Fibroblast of mammary gland (primary cell): ENCODE results near the gene HSD17B12.
"Not testable (repeated sequence)": the region's sequence is repeated elsewhere in the genome, so short reads cannot be mapped to it uniquely, and the experiment has no call there.

Experiments used
- DNase-seq: peaks from one replicate; pipeline ENCODE4 v3.0.0-alpha.2; 2010; ENCODE audit warnings: low read depth
- H3K4me3 ChIP-seq: 2 replicates; pipeline ENCODE4 v1.5.1; 2011; ENCODE audit warnings: low read depth, mild to moderate bottlenecking, low read length, moderate library complexity; ENCODE audit not compliant: control insufficient read depth
- TF ChIP-seq, protein P1 (sequence below): conservative IDR thresholded peaks from 2 replicates; pipeline ENCODE4 v1.5.1; 2011; ENCODE audit warnings: low read depth, low read length, inconsistent platforms; ENCODE audit not compliant: control insufficient read depth, insufficient read depth

HSD17B12 gene

DNA sequence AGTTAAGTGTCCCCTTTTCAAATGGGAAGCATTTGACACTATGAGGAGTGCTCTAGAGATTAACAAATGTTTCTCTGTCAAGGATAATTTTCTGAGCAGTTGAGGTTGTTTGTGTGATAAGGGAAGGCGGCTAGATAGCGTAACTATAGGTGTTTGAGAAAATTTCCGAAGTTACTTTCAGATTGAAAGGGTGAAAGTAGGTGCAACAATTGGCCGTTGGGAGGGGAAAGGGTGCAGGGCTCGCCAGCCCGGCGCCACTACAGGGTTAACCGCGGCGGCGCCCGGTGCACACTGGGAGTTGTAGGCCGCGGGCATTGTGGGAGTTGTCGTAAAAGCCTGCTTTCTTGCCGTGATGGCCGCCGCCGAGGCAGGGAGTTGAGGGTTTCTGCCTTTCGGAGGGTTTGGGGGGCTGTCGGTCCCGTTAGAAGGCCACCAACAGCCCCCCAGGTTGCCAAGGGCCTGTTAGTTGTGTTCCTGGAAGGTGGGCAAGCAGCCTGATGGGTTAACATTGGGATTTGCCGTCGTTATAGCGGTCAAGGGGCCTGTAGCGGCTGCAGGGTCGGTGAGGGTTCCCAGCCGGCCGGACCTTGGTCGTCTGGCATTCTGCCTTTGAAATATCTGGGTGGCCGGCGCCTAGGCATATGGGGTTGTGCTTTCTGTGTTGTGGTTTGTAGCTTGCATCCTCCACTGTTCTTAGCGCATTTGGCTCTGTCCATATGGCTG, 36.5 kb upstream of the HSD17B12 start:
- peak overlapping the region; percentile 92 for H3K4me3 ChIP-seq
- TF ChIP-seq, protein P1, sequence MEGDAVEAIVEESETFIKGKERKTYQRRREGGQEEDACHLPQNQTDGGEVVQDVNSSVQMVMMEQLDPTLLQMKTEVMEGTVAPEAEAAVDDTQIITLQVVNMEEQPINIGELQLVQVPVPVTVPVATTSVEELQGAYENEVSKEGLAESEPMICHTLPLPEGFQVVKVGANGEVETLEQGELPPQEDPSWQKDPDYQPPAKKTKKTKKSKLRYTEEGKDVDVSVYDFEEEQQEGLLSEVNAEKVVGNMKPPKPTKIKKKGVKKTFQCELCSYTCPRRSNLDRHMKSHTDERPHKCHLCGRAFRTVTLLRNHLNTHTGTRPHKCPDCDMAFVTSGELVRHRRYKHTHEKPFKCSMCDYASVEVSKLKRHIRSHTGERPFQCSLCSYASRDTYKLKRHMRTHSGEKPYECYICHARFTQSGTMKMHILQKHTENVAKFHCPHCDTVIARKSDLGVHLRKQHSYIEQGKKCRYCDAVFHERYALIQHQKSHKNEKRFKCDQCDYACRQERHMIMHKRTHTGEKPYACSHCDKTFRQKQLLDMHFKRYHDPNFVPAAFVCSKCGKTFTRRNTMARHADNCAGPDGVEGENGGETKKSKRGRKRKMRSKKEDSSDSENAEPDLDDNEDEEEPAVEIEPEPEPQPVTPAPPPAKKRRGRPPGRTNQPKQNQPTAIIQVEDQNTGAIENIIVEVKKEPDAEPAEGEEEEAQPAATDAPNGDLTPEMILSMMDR, result no peak
- peak; percentile 81 for DNase-seq

DNA sequence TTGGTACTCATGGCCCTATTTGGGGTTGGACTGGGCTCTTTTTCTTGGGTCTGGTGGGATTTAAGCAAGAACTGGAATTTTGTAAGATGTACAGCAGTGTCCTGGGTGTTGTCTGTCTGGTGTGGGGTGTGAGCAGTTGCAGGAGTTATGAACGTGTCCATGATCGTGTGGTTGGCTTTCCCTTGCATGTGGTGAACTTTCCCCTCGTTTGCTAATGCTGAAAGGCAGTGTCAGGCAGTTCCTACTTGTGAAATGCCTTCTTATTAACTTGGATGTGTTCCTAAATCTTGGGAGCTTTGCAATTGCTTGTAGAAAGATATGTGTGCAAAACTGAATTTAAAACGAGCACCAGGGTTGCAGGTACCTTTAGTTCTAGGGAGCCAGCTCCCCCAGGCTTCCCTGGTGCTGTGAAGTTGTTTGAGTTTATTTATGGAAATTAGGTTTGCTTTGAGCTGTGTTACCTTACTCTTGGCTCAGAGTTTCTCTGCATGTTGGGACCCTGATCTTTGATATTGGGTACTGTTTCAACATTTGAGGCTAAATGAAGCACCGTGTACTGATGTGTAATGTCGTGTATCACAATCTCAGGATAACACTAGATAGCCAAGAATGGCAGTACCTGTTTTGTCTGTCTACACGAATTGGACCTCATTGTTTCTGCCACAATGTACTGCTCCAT, 35.8 kb upstream of the HSD17B12 start:
- H3K4me3 ChIP-seq, result peak overlapping the region; percentile 92
- peak; percentile 52 for DNase-seq
- TF ChIP-seq, protein P1, result no peak

DNA sequence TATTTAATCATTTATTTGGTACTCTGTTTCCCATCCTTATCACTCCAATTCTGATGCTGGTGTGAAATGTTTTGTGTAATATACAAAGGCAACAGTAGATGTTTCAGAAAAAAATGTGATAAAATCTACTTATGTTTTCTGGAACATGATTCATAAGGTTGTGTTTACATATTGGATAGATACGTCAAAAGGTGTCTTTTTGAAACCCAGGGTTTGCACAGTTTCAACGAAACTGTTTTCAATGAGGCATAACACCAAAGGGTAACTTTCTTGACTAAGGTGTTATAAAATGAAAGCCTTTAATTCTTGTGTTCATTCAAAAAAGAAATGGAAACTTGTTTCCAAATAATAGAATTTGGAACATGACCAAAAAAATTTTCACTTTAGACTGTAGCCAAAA, 33.8 kb upstream of the HSD17B12 start:
- TF ChIP-seq, protein P1, result no peak
- no peak for DNase-seq
- H3K4me3 ChIP-seq, result no peak overlapping the region

DNA sequence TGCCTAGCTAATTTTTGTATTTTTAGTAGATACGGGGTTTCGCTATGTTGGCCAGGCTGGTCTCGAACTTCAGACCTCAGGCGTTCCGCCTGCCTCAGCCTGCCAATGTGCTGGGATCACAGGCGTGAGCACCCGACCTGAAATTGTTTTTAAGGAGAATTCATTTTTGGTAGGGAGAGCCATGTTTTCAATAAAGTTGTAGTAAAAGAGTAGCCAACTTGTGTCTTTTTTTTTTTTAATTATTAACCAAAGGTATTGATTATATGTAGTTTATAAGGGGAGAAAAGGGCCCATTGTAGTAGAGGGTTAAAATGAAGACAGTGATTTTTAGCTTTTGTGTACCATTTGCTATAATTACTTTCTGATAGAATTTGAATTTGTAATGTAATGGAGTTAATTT, 31.6 kb upstream of the HSD17B12 start:
- TF ChIP-seq, protein P1, result no peak
- DNase-seq, result no peak
- no peak overlapping the region for H3K4me3 ChIP-seq

DNA sequence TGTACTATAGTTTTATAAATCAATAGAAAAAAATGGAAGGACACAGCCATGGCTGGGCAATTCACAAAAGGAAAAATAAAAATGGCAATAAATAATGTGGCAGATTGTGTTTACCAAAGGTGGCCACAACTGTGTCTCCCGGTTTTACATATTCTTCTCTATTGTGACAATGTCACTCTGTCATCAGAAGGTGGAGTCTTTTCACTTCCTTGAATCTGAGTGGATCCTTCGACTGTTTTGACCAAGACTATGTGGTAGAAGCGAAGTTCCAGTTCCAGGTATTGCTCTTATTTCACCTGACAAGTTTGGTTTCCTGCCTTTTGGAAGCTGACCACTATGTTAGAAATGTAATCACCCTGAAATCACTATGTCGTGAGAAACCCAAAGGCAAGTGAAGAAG, 31.0 kb upstream of the HSD17B12 start:
- DNase-seq, result no peak
- TF ChIP-seq, protein P1, result no peak
- H3K4me3 ChIP-seq, result no peak overlapping the region

DNA sequence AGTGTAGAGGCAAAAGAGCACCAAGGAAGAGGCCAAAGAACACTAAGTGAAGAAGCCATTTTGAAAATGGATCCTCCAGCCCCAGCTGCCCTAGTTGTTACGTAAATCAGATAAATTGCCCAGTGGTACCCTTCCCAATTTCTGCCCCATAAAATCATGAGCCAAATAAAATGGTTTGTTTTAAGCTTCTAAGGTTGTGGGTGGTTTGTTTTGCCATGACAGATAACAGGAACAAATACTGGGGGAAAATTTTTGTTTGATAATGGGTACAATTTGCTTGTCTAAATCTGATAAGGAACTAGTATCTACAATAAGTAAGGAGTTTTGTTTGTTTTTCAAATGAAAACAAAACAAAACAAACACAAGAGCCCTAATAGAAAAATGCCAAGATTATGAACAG, 30.6 kb upstream of the HSD17B12 start:
- TF ChIP-seq, protein P1, result no peak
- DNase-seq, result no peak
- H3K4me3 ChIP-seq, result no peak overlapping the region

DNA sequence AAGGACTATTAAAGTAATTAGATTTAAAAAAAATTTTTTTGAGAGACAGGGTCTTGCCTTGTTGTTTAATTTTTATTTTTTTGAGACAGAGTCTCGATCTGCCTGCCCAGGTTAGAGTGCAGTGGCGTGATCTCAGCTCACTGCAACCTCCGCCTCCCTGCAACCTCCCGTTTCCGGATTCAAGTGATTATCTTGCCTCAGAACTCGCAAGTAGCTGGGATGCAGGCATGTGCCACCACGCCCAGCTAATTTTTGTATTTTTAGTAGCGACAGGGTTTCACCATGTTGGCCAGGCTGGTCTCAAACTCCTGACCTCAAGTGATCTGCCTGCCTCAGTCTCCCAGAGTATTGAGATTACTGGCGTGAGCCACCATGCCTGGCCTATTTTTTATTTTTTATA, 17.5 kb upstream of the HSD17B12 start:
- H3K4me3 ChIP-seq, DNase-seq: not testable (repeated sequence)
